Measurements from ENCODE around the gene LGMN. TPM values are rescaled to one million over a fixed set of nuclear protein-coding genes. Genes with fewer than 3 reads are reported as not detected.

The LGMN gene
- total and polyA plus RNA-seq, 2 of the 13 experiments (the other 11 are each of a cell fraction or from before 2014, with no cell fraction given) = 28.9 to 76.4 TPM

DNA sequence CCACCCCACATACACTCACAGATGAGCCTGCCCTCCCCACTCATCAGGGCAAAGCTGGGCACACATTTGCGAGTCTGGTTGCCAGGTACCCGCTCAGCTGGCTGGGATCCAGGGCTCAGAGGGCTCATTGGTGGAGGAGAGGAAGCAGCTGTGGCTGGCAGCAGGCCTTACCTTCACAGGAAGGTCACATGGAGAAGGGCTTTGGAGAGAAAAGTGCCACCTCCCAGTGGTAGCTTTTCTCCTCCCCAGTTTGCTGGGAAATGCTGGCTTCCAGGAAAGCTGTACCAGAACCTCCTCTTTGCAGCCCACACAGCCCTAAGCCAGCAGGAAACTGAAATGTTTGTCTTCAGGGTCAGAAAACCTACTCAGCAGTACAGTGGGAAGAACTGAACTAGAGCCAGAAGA lies 55.6 kb downstream of the LGMN start:
- no peak overlapping the region for H3K4me3 ChIP-seq (replicated peaks in 1 of 3; ENCODE audit: insufficient read depth in 1 of 3, low read depth in 2 of 3, low read length in 3 of 3)
- ChIA-PET POLR2A (interaction anchor here (1.3 kb wide), 1 partner anchor 56 kb away, joined by 3 read pairs; the partner anchor contains the start of gene LGMN), CTCF (ENCODE audit: low intra/inter-chr PET ratio, low total read pairs) (no interaction called here)
- no peak for DNase-seq (ENCODE audit: low spot score)
- TF ChIP-seq TFDP2 (CRISPR knock-in tag; IDR thresholded peaks at IDR 0.05) = no peak
- no peak for TF ChIP-seq ZBTB21 (CRISPR knock-in tag; IDR thresholded peaks at IDR 0.05)
- TF ChIP-seq SALL2 (CRISPR knock-in tag; IDR thresholded peaks at IDR 0.05) = no peak
- TF ChIP-seq RCOR2 (CRISPR knock-in tag; IDR thresholded peaks at IDR 0.05) = no peak
- no peak for TF ChIP-seq TSC22D2 (CRISPR knock-in tag; IDR thresholded peaks at IDR 0.05; ENCODE audit: borderline replicate concordance)
- TF ChIP-seq HCFC1 (IDR thresholded peaks at IDR 0.05; ENCODE audit: low read depth, low read length) = no peak
- TF ChIP-seq TCF12 (IDR thresholded peaks at IDR 0.05) = no peak
- no peak for TF ChIP-seq TCF12 (CRISPR knock-in tag; IDR thresholded peaks at IDR 0.05)
- TF ChIP-seq MAFK (conservative IDR thresholded peaks at IDR 0.05 in 1 of 2, IDR thresholded peaks at IDR 0.05 in 1 of 2; ENCODE audit: low read length in 2 of 2) = no peak
- TF ChIP-seq TP53 (CRISPR knock-in tag; conservative IDR thresholded peaks at IDR 0.05) = no peak
- no peak for TF ChIP-seq ZNF10 (CRISPR knock-in tag; IDR thresholded peaks at IDR 0.05; ENCODE audit: borderline replicate concordance, low read depth)
- TF ChIP-seq ZNF180 (CRISPR knock-in tag; IDR thresholded peaks at IDR 0.05; ENCODE audit: borderline replicate concordance, low read depth) = no peak
- no peak for TF ChIP-seq NCOA5 (CRISPR knock-in tag; IDR thresholded peaks at IDR 0.05)
- no peak for TF ChIP-seq ZNF160 (CRISPR knock-in tag; IDR thresholded peaks at IDR 0.05)
- H2AFZ ChIP-seq (ENCODE audit: low read length) = no peak overlapping the region
- no peak overlapping the region for H3K9ac ChIP-seq (ENCODE audit: insufficient read depth, low read depth, low read length)
- H3K4me2 ChIP-seq (ENCODE audit: low read depth, low read length) = no peak overlapping the region
- BruUV-seq (replicated peaks) = no TSS peak
- ATAC-seq = no peak
- no peak for FAIRE-seq
- no peaks in the 10 kb centered on the region for H3K36me3 ChIP-seq (replicated peaks in 1 of 2; ENCODE audit: control insufficient read depth in 1 of 2, insufficient read depth in 2 of 2, low read length in 2 of 2)
- H3K9me3 ChIP-seq (ENCODE audit: low read length) = no peaks in the 10 kb centered on the region
- no peak overlapping the region for H3K27ac ChIP-seq (ENCODE audit: extremely low read length, insufficient read depth, low read length)
- in situ Hi-C loops (cut with HindIII; ENCODE audit: extremely low pct_ligation_motif_present, low pct_unique_long_range_greater_than_20kb) = no loop called here
- no peaks in the 10 kb centered on the region for H3K79me2 ChIP-seq (ENCODE audit: insufficient read depth, low read length)
- H4K20me1 ChIP-seq (ENCODE audit: insufficient read depth, low read length) = peaks cover 10% of the 10 kb centered on the region; the same call in 1 of the 2 replicates
- no CpG with 5 or more reads among the region's 2 CpGs for WGBS (ENCODE audit: low lambda C conversion rate)
- H3K4me1 ChIP-seq (ENCODE audit: insufficient read depth, low read length) = peaks cover 24% of the 10 kb centered on the region
- H3K27me3 ChIP-seq (ENCODE audit: control insufficient read depth in 1 of 2, insufficient read depth in 2 of 2, low read length in 2 of 2) = no peaks in the 10 kb centered on the region
- intact Hi-C loops (cut with micrococcal nuclease; ENCODE audit: unreplicated experiment) = no loop called here
